HG03280 (cell line): ENCODE measurements around the gene CPM.
A peak's percentile ranks its signal among the peaks of the same experiment; 100 is the strongest.
"Not testable (repeated sequence)": the region's sequence is repeated elsewhere in the genome, so short reads cannot be mapped to it uniquely, and the experiment has no call there.

Experiments
- ATAC-seq: cut with Tn5 transposase; IDR thresholded peaks from one replicate; pipeline ENCODE4 v1.9.1; 2021; ENCODE audit warnings: mild to moderate bottlenecking, moderate library complexity; ENCODE audit not compliant: unreplicated experiment

Gene CPM

DNA sequence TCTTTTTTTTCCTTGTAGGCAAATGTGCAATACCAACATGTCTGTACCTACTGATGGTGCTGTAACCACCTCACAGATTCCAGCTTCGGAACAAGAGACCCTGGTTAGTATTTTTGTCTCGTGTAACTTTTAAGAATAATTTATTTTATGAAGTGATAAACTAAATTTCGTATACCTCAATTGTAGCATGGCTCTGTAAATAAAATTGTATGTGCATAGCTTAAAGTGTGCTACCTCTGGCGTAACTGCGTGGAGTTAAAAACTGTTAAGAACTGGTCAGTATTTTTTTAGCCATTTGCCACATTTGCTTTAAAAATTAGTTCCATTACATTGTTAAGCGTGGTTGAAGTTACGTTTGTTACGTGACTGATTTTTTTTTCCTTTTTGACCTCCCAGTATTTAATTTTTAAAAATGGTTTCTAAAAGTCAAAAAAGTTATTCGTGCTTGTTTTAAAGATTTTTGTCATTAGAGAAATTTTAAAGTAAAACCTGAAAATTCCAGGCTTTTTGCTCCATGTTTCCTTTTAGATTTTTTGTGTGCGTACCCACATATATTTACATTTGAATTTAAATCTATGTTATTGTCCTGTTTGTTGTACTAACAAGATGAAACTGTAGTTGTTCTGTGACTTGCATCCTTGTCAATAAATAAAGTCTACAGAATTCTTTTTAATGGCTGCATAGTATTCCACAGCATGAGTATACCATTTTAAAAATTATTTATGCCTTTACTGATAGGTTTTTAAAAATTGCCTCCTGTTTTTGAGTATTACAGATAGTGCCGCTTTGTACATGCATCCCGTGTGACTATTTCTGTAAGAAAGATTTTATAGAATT, 123.6 kb downstream of the CPM start:
- no peak for ATAC-seq

DNA sequence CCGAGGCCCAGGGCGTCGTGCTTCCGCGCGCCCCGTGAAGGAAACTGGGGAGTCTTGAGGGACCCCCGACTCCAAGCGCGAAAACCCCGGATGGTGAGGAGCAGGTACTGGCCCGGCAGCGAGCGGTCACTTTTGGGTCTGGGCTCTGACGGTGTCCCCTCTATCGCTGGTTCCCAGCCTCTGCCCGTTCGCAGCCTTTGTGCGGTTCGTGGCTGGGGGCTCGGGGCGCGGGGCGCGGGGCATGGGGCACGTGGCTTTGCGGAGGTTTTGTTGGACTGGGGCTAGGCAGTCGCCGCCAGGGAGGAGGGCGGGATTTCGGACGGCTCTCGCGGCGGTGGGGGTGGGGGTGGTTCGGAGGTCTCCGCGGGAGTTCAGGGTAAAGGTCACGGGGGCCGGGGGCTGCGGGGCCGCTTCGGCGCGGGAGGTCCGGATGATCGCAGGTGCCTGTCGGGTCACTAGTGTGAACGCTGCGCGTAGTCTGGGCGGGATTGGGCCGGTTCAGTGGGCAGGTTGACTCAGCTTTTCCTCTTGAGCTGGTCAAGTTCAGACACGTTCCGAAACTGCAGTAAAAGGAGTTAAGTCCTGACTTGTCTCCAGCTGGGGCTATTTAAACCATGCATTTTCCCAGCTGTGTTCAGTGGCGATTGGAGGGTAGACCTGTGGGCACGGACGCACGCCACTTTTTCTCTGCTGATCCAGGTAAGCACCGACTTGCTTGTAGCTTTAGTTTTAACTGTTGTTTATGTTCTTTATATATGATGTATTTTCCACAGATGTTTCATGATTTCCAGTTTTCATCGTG, 124.4 kb downstream of the CPM start:
- peak; percentile 43 for ATAC-seq

DNA sequence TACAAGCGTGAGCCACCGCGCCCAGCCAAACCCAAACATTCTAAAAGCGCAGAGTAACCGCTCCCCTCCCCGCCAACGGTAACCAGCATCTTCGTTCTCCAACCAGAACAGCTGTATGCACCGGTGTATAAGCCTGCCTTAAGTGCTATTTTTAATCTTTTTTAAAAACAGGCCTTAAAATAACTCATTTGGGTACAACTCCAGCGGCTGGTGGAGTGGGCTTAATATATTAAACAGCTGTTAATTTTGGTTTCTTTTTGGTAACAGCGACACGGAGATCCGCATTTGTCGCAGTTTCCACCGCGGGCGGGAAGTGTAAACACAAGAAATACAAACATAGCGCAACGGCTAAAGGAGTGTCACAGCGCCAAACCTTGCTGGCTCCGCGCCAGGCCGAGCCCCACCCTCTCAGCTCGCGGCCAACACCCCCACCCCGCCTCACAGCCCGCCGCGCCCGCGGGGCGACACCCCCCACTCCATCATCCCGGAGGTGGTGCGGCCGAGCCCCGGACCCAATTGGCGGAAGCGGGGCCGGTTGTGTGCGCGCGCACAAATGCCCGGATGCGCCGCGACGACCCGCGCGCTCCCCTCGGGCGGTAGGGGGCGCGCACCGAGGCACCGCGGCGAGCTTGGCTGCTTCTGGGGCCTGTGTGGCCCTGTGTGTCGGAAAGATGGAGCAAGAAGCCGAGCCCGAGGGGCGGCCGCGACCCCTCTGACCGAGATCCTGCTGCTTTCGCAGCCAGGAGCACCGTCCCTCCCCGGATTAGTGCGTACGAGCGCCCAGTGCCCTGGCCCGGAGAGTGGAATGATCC, 125.2 kb downstream of the CPM start, which contains the start of gene MDM2:
MDM2 (plus strand) TSS at position 602 of the 812 bp plus-strand sequence. CDS start 301 bp downstream, outside the sequence.
- peak; percentile 77 for ATAC-seq

DNA sequence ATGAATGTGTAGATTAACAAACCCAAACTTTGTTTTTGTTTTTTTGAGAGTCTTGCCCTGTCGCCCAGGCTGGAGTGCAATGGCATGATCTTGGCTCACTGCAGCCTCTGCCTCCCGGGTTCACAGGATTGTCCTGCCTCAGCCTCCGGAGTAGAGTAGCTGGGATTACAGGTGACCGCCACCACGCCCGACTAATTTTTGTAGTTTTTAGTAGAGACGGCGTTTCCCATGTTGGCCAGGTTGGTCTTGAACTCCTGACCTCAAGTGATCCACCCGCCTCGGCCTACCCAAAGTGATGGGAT, 125.7 kb downstream of the CPM start:
- ATAC-seq: not testable (repeated sequence)

DNA sequence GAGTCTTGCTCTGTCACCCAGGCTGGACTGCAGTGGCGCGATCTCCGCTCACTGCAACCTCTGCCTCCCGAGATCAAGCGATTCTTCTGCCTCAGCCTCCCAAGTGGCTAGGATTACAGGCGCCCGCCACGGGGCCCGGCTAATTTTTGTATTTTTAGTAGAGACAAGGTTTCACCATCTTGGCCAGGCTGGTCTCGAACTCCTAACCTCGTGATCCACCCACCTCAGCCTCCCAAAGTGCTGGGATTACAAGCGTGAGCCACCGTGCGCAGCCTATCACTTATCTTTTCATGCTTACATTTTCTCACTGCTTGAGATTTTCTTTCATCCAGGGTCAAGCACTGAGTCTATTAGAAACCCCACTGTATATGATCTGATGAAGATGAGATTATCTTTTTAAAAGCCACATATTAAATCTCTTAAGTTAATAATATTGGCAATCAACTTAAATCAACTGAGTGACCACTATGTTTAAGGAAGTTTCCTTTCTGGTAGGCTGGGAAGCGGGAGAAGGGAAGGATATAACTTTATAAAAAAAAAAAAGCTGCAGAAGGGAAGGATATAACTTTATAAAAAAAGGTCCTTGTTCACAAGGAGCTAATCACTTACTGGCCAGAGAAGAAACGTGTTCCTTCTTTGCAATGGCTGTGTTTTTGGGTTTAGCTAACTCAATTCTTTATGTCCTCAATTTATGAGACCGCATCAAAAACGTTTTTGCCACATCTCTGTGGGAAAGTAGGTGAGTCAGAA, 126.3 kb downstream of the CPM start:
- no peak for ATAC-seq

DNA sequence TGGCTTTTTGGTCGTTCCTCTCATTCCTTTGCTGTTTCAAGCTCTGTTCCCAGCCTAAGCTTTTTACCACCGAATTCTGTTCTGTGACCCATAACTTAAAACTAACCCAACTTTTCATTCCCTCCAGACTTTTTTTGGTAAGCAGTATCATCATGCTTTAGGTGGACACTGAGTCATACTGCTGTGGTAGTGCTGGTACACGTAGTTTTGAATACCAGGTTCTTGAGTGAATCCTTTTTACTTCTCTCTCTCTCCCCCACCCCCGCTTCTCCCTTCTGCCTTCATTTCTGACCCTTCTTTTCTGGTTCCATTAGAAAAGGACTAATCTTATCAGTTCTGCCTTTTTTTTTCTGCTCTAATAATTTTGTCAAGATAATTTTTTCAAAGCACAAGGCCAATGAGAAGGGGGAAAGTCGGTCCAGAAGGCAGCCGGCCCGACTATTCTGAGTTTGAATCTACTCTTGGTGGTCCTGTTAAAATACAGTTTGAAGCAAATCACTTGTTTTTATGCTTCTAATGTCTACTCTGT, 127.3 kb downstream of the CPM start:
- no peak for ATAC-seq

DNA sequence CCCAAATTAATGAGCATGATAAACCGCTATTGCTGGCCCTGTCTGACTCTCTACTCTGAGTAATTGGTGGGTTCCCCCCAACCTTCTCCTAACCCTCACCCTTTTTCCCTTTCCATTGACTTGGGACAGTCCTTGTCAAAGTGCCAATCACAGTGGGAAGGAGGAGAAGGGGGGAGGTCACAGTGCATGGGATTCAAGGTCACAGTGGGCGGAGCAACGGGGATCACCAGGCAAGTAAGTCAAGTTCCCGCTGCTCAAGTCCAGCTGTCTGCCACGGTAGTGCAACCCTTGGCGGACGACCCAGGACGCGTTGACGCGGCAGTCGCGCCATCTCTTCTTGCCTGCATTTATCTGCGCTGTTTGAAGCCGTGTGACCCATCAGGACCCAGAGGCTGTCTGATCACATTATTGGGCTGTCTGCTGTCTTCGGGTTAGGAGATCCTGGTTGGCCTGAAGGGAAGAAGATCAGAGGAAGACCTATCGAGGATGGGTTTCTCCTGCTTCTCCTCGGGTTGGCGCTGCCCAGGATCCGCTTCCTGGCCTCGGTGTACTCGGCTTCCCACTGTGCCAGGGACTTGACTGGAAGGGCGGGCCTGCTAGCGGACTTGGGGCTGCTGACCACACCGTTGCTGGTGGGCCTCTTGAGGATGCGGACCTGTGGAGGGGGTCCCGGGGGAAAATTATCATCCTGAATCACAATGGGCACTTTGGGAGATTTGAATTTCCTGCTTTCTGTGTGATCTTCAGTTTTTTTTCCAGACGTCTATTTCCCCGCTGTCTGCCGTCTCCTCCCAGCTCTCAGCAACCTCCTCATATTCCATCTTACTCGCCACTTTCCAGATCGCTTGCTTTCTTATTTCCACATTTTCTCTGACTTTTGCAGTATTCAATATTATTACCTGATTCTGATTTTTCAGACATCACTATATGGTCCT, 128.0 kb downstream of the CPM start:
- no peak for ATAC-seq

DNA sequence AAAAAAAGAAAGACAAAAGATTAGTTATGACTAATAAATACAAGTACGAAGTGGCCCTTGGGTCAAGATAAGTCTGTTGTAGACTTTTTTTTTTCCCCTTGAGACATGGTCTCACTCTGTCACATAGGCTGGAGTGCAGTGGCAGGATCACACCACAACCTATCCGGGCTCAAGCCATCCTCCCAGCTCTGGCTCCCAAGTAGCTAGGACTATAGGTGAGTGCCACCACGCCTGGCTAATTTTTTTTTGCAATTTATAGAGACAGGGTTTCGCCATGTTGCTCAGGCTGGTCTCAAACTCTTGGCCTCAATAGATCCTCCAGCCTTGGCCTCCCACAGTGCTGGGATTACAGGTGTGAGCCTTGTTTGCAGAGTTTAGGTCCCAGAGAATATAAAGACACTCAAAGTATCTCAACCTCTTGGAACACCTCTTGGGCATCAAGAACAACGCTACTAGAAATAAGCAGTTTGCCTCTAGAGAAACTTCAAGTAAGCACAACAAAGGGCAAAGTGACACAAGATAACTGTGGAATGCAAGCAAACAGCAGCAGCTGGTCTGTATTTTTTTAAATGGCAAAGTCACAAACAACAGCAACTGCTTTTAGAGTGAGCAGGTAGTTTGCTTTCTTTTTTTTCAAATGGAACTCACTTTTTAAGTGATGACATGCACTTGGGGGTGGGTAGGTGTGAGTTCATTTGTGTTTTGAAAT, 128.9 kb downstream of the CPM start:
- ATAC-seq: no peak

DNA sequence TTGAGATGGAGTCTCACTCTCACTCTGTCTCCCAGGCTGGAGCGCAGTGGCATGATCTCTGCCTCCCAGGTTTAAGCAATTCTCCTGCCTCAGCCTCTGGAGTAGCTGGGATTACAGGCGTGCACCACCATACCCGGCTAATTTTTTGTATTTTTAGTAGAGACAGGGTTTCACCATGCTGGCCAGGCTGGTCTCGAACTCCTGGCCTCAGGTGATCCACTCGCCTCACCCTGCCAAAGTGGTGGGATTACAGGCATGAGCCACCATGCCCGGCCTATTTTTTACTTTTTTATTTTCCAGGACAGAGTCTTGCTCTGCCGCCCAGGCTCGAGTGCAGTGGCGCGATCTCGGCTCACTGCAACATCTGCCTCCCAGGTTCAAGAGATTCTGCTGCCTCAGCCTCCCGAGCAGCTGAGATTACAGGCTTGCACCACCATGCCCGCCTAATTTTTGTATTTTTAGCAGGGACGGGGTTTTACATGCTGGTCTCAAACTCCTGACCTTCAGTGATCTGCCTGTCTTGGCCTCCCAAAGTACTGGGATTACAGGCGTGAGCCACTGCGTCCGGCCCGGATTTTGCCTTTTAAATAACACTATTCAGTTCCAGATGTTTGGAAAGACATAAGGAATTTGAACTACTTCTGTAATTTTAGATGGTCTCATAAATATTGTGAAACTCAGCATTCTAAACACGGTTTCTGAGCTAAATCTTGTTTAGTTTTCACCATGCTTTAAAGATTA, 129.9 kb downstream of the CPM start:
- ATAC-seq: not testable (repeated sequence)

DNA sequence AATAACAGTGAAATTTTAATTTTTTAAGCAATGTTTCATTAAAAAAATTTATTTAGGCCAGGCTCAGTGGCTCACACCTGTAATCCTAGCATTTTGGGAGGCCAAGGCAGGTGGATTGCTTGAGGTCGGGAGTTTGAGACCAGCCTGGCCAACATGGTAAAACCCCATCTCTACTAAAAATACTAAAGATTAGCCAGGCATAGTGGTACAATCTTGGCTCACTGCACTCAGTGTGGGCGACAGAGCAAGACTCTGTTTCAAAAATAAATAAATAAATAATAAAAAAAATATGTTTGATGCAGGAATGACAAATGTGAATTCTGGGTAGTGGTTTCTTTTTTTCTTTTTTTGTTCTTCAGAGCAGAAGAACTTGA, 130.6 kb downstream of the CPM start:
- not testable (repeated sequence) for ATAC-seq
